Activated T-helper 1 cell treated with anti-CD3 and anti-CD28 coated beads, Interleukin-2, amount 50 U/mL, for 16 hours (primary cell): ENCODE measurements around the gene BORCS8.
"Not testable (repeated sequence)": the region's sequence is repeated elsewhere in the genome, so short reads cannot be mapped to it uniquely, and the experiment has no call there.

Source experiments
- DNase-seq, 2 donors: peaks; one replicate each; pipeline ENCODE4 v3.0.0-alpha.2; 2020; ENCODE audit warnings: low read depth in 1 of 2, low spot score in 1 of 2

The BORCS8 gene

GRCh38 chr19:19181488-19181998 is 10.4 kb downstream of the BORCS8 start:
- DNase-seq: no peak

DNA sequence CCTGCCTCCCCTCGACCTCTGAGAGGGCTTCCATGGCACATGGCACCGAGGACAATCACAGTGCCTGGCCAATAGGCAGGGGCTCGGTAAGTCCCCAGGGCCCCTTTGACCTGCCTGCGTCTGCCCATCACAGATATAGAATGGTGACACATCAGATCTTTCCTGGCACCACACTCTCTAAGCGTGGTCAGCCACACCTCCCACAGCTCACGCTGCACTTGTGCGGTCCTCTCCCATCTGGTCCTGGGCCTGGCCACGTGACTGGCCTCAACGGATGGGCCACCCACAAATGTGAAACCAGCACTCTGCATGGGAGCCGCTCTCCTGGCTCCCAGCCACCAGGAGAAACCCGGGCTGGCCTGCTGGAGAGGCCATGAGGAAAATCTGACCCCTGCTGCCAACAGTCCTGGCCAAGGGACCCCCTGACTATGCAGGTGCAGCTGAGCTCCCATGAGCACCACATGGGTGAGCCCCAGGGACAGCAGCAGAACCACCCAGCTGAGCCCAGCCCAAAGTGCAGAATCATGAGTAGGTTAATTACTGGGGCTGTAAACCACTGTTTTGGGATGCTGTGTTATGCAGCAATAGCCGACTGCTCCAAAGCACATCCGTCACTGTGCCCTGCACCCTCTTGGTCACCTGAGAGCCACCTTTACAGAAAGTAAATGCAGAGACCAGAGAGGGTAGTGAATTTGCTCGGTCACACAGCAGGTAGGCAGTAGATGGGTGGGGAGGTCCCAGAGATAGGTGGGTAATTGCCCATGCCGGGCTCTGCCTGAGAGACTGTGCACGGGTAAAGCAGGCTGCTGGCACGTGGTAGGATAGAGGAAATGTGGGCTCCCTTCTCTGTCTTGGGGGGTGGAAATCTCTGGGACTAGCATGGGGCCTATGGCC is 12.2 kb downstream of the BORCS8 start:
- DNase-seq: no peak

DNA sequence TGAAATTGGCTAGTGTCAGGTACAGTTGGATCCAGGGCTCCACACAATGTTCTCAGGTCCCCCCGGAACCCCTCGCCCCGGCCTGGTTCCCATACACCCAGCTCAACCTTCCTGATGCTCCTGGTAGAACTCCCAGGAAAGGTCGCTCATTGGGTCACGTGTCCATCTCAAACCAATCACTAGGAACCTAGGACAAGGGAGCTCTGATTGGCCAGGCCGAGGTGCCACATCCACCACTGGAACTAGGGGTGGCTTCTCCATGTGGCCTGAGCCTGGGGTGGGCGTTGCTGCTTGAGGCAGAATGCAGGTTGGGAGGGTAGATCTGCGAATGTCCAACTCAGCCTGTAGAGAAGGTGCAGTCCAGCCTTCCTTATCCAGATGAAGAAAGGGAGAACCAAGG is 15.0 kb downstream of the BORCS8 start:
- no peak for DNase-seq

- not testable (repeated sequence) for DNase-seq
These were observed 18.7 kb downstream of the BORCS8 start for GRCh38 chr19:19173243-19173642.

DNA sequence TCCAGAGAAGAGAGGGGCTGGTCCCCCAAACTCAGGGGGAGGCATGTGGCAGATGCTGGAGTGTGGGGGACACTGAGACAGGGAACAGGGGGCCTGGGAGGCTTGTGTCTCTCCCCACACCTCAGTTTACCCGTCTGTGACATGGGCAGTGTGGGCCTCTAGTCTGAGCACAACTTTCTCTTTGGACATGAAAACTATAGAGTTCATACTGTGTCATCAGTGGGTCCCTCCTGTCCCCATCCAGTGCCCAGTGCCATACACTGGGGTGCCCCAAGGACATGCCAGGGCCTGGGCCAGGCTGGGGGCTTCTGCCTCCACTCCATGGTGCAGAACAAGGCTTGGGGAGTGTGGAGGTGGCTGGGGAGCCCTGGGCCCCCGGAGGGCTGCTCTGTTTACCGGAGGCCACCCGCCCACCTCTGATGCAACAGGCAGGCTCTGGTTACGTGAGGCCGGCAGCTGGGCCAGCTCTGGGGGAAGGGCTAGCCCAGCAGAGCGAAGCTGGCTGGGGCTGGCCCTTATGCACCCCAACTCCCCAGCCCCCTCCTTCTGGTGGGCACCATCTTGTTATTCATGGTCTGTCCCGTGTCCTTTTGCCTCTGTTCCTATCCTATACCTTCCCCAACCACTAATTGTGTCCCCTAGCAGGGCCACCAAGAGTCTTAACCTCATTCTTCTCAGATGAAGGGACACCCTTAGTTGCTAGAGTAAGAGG is 20.0 kb downstream of the BORCS8 start:
- DNase-seq: no peak

DNA sequence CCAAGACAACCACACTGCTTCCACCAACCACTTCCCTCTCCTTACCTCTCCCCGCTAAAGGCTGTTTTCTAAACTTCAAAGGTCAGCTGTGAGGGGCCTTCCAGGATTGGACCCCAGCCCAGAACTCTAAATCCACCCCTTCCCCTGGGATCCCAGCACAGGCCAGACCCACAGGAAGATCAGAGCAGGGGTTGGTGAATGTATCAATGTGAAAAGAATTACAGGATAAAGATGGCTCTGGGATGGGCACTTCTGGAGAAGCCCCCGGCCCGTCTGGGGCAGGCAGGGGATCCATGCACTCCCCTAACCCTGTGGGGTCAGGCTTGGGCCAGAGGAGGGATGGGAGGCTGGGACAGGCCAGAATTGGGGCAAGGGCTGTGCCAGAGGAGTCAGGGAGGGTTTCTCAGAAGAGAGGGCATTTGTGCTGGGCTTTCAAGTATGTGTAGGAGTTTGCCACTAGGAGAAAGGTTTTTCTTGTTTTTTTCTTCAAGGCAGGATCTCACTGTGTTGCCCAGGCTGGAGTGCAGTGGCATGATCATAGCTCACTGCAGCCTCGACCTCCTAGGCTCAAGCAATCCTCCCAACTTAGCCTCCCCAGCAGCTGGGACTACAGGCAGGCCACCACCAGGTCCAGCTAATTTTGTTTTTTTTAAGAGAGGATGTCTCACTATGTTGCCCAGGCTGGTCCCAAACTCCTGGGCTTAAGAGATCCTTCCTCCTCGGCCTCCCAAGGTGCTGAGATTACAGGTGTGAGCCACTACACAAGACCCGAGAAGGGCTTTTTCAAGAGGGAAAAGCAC is 20.9 kb downstream of the BORCS8 start:
- no peak for DNase-seq

DNA sequence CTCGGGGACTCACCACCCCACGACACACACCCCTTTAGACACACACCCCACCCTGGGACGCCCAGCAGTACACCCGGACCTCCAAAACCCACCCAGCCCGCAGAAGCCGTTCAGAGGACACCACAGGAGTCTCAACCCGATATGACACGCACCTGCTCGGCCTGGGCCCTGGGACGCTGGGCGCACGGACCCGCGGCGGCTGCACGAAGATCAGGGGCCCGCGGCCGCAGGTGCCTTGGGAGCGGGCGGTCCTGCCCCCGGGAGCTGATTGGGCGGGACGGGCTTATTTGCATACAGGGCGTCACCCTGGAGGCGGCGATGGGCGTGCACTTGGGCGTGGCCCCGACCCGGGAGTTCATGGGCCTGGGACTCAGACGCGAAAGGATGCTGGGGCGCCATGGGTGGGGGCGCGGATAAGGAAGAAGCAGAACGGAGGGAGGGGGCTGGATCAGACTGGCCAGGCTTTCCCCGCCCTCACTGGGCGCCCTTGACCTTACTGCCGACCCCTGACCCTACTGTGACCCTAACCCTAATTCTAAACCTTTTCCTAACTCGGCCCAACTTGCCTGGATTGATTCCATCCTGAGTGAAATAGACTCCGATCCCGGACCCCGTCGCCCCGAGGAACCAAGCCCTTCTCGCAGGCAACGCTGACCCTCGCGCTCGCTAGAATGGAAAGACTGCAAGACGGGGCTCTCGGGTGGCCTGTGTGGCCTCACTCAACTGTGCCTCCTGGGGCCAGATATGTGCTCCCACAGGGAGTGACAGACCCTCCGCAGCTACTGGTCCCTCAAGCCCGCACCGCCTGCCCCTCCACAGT is 21.7 kb downstream of the BORCS8 start, which contains the start of gene MEF2B:
Gene MEF2B, minus strand, starts transcription at position 211 of the 820 bp plus-strand sequence. CDS start 19,528 bp downstream, outside the sequence.
- peak; percentile 35 to 62 for DNase-seq

- no peak for DNase-seq
These were observed 22.5 kb downstream of the BORCS8 start for GRCh38 chr19:19169236-19170052.

- DNase-seq: no peak
These were observed 24.3 kb downstream of the BORCS8 start for GRCh38 chr19:19167612-19168011.

- no peak for DNase-seq
These were observed 26.6 kb downstream of the BORCS8 start for GRCh38 chr19:19165396-19165795.

- DNase-seq: no peak
These were observed 29.5 kb downstream of the BORCS8 start for GRCh38 chr19:19162495-19162894.

DNA sequence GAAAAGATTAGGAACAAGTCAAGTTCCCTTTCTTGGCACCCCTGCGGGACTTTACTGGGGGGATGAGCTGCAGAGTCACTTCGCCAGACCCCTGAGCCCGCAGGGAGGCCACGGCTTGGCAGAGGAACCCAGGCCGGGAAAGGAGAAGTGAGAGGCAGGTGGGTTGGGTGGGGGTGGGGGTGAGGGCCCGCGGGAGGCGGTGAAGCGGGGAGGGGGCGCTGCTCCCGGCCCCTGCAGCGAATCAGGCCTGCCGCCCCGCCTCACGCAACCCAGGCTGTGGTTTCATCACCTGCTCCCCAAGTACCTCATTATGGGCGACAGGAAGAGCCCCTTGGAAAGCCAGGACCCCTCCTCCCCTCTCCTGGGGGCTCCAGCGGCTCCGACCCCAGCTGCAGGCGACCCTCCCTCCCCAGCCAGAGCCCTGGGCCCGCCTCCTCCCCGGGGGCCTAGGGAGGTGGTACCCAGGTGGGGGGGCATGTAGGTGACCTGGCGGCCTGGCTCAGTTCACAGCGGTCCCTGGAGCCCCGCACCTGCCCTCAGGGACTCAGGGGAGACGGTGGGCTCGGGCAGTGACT is 31.4 kb downstream of the BORCS8 start:
- DNase-seq: no peak

- no peak for DNase-seq
These were observed 32.4 kb downstream of the BORCS8 start for GRCh38 chr19:19159534-19159933.

GRCh38 chr19:19157808-19158207 is 34.1 kb downstream of the BORCS8 start:
- DNase-seq: no peak

- no peak for DNase-seq
These were observed 36.3 kb downstream of the BORCS8 start for GRCh38 chr19:19155495-19156219.

- DNase-seq: no peak
These were observed 37.0 kb downstream of the BORCS8 start for GRCh38 chr19:19154768-19155494.

GRCh38 chr19:19152668-19153384 is 39.1 kb downstream of the BORCS8 start:
- DNase-seq: no peak
